Endothelial cell of umbilical vein (primary cell): ENCODE measurements around the gene NFKBIE. TPM values are rescaled to one million over a fixed set of nuclear protein-coding genes. Genes with fewer than 3 reads are reported as not detected.

ENCODE experiments used
- BruUV-seq: library from RNA; stranded (reverse); fragments of 400-500 nt; replicated peaks from 2 replicates; lab custom pipeline; 2021; lab: Mats Ljungman, UMichigan
- CTCF ChIA-PET: fragments of 300-600, 350-600 bp; sonication (Branson Sonifier 250); formaldehyde crosslinking; loops from one replicate; lab custom pipeline; 2021; ENCODE audit warnings: antibody characterized with exemption, inconsistent platforms; lab: Charles Lee
- POLR2A ChIA-PET: fragments of 300-600, 350-600 bp; sonication (Branson Sonifier 250); formaldehyde crosslinking; loops from one replicate; lab custom pipeline; 2021; ENCODE audit warnings: antibody characterized with exemption, inconsistent platforms; lab: Charles Lee
- DNase-seq: peaks from one replicate; pipeline ENCODE4 v3.0.0-alpha.2; 2011; ENCODE audit warnings: low read depth, low spot score
- FAIRE-seq: peaks from 2 replicates; lab custom pipeline; 2011; peaks lifted over from hg19 to GRCh38; lab: Jason Lieb, UNC
- H2AFZ ChIP-seq: 2 replicates; pipeline ENCODE4 v1.6.0; 2012; ENCODE audit warnings: low read depth, low read length, control low read depth, inconsistent platforms
- H3K27ac ChIP-seq: 2 replicates; pipeline ENCODE4 v1.5.1; 2011; ENCODE audit warnings: low read depth, mild to moderate bottlenecking, control low read depth, low read length, moderate library complexity; ENCODE audit not compliant: insufficient read depth
- H3K27me3 ChIP-seq, 2 experiments: 2 replicates each; pipeline versions ENCODE4 v1.6.0 to v1.6.1; 2011; ENCODE audit warnings: low read length in 2 of 2, mixed read lengths in 1 of 2; ENCODE audit not compliant: control insufficient read depth in 2 of 2, insufficient read depth in 2 of 2
- H3K36me3 ChIP-seq, 2 experiments: 2 replicates in 1 of 2; 3 replicates in 1 of 2; pipeline ENCODE4 v1.5.1; 2011; ENCODE audit warnings: low read length in 2 of 2, mild to moderate bottlenecking in 1 of 2, moderate library complexity in 1 of 2; ENCODE audit not compliant: control insufficient read depth in 2 of 2, insufficient read depth in 2 of 2; ENCODE audit errors: extremely low read depth in 1 of 2
- H3K4me1 ChIP-seq: 3 replicates; pipeline ENCODE4 v1.5.1; 2011; ENCODE audit warnings: mild to moderate bottlenecking, low read length; ENCODE audit not compliant: control insufficient read depth, insufficient read depth; ENCODE audit errors: extremely low read depth
- H3K4me2 ChIP-seq: 2 replicates; pipeline ENCODE4 v1.6.1; 2011; ENCODE audit warnings: low read length, control low read depth, mixed read lengths; ENCODE audit not compliant: insufficient read depth
- H3K4me3 ChIP-seq, 3 experiments: fragments of 200-600 bp in 1 of 3; sonication (generic), shearing (Covaris generic) in 1 of 3; replicated peaks in 1 of 3; 2 replicates each; pipeline ENCODE4 v1.5.1; 2011 to 2016; ENCODE audit warnings: control low read depth in 3 of 3, low read length in 3 of 3, mild to moderate bottlenecking in 2 of 3, inconsistent platforms in 1 of 3, low read depth in 1 of 3, moderate library complexity in 1 of 3; ENCODE audit not compliant: insufficient read depth in 1 of 3
- H3K79me2 ChIP-seq: 2 replicates; pipeline ENCODE4 v1.6.0; 2012; ENCODE audit warnings: low read length, inconsistent platforms; ENCODE audit not compliant: control insufficient read depth, insufficient read depth
- H3K9ac ChIP-seq: replicated peaks from 2 replicates; pipeline ENCODE3; 2011; ENCODE audit warnings: low read length, control low read depth; ENCODE audit not compliant: insufficient read depth; ENCODE audit errors: extremely low read depth
- H3K9me1 ChIP-seq: replicated peaks from 3 replicates; pipeline ENCODE4 v1.6.0; 2011; ENCODE audit warnings: mild to moderate bottlenecking, low read length; ENCODE audit not compliant: control insufficient read depth, insufficient read depth; ENCODE audit errors: extremely low read depth
- H3K9me3 ChIP-seq: replicated peaks from 2 replicates; pipeline ENCODE4 v1.5.1; 2012; ENCODE audit warnings: low read length, inconsistent platforms; ENCODE audit not compliant: control insufficient read depth, insufficient read depth
- H4K20me1 ChIP-seq: replicated peaks from 2 replicates; pipeline ENCODE3; 2011; ENCODE audit warnings: mild to moderate bottlenecking, low read length; ENCODE audit not compliant: control insufficient read depth, insufficient read depth; ENCODE audit errors: extremely low read depth
- CTCF ChIP-seq, 2 donors: IDR thresholded peaks; 1 replicate in 1 of 2; 2 replicates in 1 of 2; pipeline ENCODE4 v1.5.1; 2011; ENCODE audit warnings: low read length in 2 of 2, mild to moderate bottlenecking in 2 of 2, moderate library complexity in 2 of 2, control low read depth in 1 of 2, inconsistent platforms in 1 of 2, low read depth in 1 of 2; ENCODE audit not compliant: insufficient read depth in 1 of 2; ENCODE audit errors: extremely low read depth in 1 of 2
- EZH2 ChIP-seq: IDR thresholded peaks from 2 replicates; pipeline ENCODE4 v1.6.1; 2012; ENCODE audit warnings: borderline replicate concordance, low read depth, mild to moderate bottlenecking, moderate library complexity, low read length, inconsistent platforms; ENCODE audit not compliant: severe bottlenecking
- FOS ChIP-seq: IDR thresholded peaks from 2 replicates; pipeline ENCODE4 v1.6.1; 2011; ENCODE audit warnings: mild to moderate bottlenecking, low read length, moderate library complexity, borderline replicate concordance; ENCODE audit not compliant: insufficient read depth
- GATA2 ChIP-seq: IDR thresholded peaks from 2 replicates; pipeline ENCODE4 v1.7.0; 2011; ENCODE audit warnings: low read depth, mild to moderate bottlenecking, moderate library complexity, mixed read lengths, low read length; ENCODE audit not compliant: insufficient read length, insufficient read depth
- JUN ChIP-seq: IDR thresholded peaks from 2 replicates; pipeline ENCODE4 v1.6.1; 2011; ENCODE audit warnings: borderline replicate concordance, low read depth; ENCODE audit not compliant: insufficient read length, insufficient read depth
- MAX ChIP-seq: IDR thresholded peaks from 2 replicates; pipeline ENCODE4 v1.6.1; 2011; ENCODE audit not compliant: insufficient read depth, insufficient read length
- MYC ChIP-seq: IDR thresholded peaks from one replicate; pipeline ENCODE4 v1.6.1; 2011; ENCODE audit warnings: mild to moderate bottlenecking, low read depth, low read length
- POLR2A ChIP-seq: IDR thresholded peaks from 2 replicates; pipeline ENCODE4 v1.6.1; 2012; ENCODE audit warnings: low read depth, mild to moderate bottlenecking, control low read depth, low read length
- POLR2AphosphoS5 ChIP-seq: IDR thresholded peaks from 2 replicates; pipeline ENCODE4 v1.6.1; 2012; ENCODE audit warnings: low read depth, mild to moderate bottlenecking, control low read depth, low read length, moderate library complexity; ENCODE audit not compliant: insufficient read depth
- dilution Hi-C: fragments of 300-500 bp; cut with MboI; formaldehyde crosslinking; loops from one replicate; pipeline ENCODE4 v1.15.0; 2019; ENCODE audit warnings: low sequenced_read_pairs; ENCODE audit not compliant: extremely low pct_ligation_motif_present
- intact Hi-C: fragments of 100-400 bp; cut with micrococcal nuclease; formaldehyde crosslinking; loops from one replicate; pipeline ENCODE4 v1.10.0; 2022
- polyA plus RNA-seq, 4 experiments: library from polyadenylated mRNA; depleted of rRNA in 3 of 4; stranded (reverse) in 3 of 4; unstranded in 1 of 4; fragments of >200 nt; gene quantifications; 2 replicates each; pipeline versions ENCODE4 v1.2.1 to v1.2.3, GENCODE V29; 2011 to 2012; ENCODE audit warnings: missing spikeins in 1 of 4
- total RNA-seq: library from RNA; stranded (reverse); gene quantifications from 2 replicates; pipeline ENCODE4 v1.2.3, GENCODE V29; 2021

NFKBIE gene
- total and polyA plus RNA-seq, 2 donors (not counting 3 experiments of a cell fraction or from before 2014, with no cell fraction given): 19.0 to 22.6 TPM

GRCh38 chr6:44297063-44298038 is 32.0 kb upstream of the NFKBIE start:
- Histone ChIP-seq H4K20me1 (no peaks in the 10 kb centered on the region), H3K4me2 (no peak overlapping the region), H2AFZ (no peak overlapping the region), H3K9ac (no peak overlapping the region), H3K9me1 (no peaks in the 10 kb centered on the region), H3K9me3 (no peaks in the 10 kb centered on the region), H3K4me1 (peaks cover 6% of the 10 kb centered on the region), H3K27ac (no peak overlapping the region), H3K36me3 (peaks cover 7 to 20% of the 10 kb centered on the region in 2 experiments), H3K4me3 (peak overlapping the region in 1 of 3 experiments; percentile 18), H3K79me2 (no peaks in the 10 kb centered on the region), H3K27me3 (peaks cover 35 to 43% of the 10 kb centered on the region in 2 experiments)
- CTCF ChIA-PET: interaction anchor here (0.8 to 5.6 kb wide), 4 partner anchors 7 to 29 kb away, joined by 4 to 35 read pairs (median 6); partner anchors contain the start of gene AARS2
- dilution Hi-C loops (no loop called here), intact Hi-C loops (no loop called here)
- no peak for FAIRE-seq
- peak; percentile 21 for DNase-seq
- no TSS peak for BruUV-seq
- TF ChIP-seq EZH2: peak; percentile 85
- TF ChIP-seq FOS: no peak
- POLR2A ChIA-PET: no interaction called here

- POLR2A ChIA-PET: no interaction called here
- CTCF ChIA-PET: interaction anchor here (1.0 to 5.6 kb wide), 6 partner anchors 9 to 43 kb away, joined by 3 to 35 read pairs (median 8); partner anchors contain the start of gene AARS2
- H4K20me1 ChIP-seq: no peaks in the 10 kb centered on the region
- no peak overlapping the region for H3K4me2 ChIP-seq
- peaks cover 6% of the 10 kb centered on the region for H3K4me1 ChIP-seq
- no TSS peak for BruUV-seq
- H3K9ac ChIP-seq: no peak overlapping the region
- H3K9me1 ChIP-seq: no peaks in the 10 kb centered on the region
- no peak for FAIRE-seq
- no peak for TF ChIP-seq POLR2A
- TF ChIP-seq MAX: no peak
- no peak for TF ChIP-seq MYC
- TF ChIP-seq CTCF (IDR thresholded peaks at IDR 0.05; ENCODE audit: extremely low read depth in 1 of 2, insufficient read depth in 1 of 2, low read depth in 1 of 2, low read length in 2 of 2): no peak
- TF ChIP-seq GATA2: no peak
- no peak for TF ChIP-seq POLR2AphosphoS5
- TF ChIP-seq FOS: no peak
- TF ChIP-seq EZH2: no peak
- no peak for TF ChIP-seq JUN
- peaks cover 0 to under 1% of the 10 kb centered on the region in 2 experiments for H3K36me3 ChIP-seq
- H3K27ac ChIP-seq: no peak overlapping the region
- no peaks in the 10 kb centered on the region for H3K9me3 ChIP-seq
- intact Hi-C loops (no loop called here), dilution Hi-C loops (no loop called here)
- H3K79me2 ChIP-seq: no peaks in the 10 kb centered on the region
- no peak overlapping the region for H3K4me3 ChIP-seq
- peaks cover 42 to 47% of the 10 kb centered on the region in 2 experiments for H3K27me3 ChIP-seq
- no peak for DNase-seq
- no peak overlapping the region for H2AFZ ChIP-seq
Measured at GRCh38 chr6:44294832-44295791, 29.8 kb upstream of the NFKBIE start.
